GM23248 (cell line): ENCODE measurements around the gene DSTYK. TPM values are rescaled to one million over a fixed set of nuclear protein-coding genes. Genes with fewer than 3 reads are reported as not detected.

Experiments
- DNase-seq: peaks from one replicate; pipeline ENCODE4 v3.0.0-alpha.2; 2015
- H2AFZ ChIP-seq: fragments of 200-600 bp; sonication (generic); 2 replicates; pipeline ENCODE4 v1.6.1; 2016; ENCODE audit warnings: antibody characterized with exemption
- H3F3A ChIP-seq: fragments of 200-600 bp; sonication (generic); 2 replicates; pipeline ENCODE4 v1.6.1; 2016; ENCODE audit warnings: mild to moderate bottlenecking, antibody characterized with exemption, mixed run types; ENCODE audit not compliant: insufficient read depth
- H3K27ac ChIP-seq: fragments of 200-600 bp; sonication (generic); 2 replicates; pipeline ENCODE4 v1.5.1; 2016; ENCODE audit warnings: mild to moderate bottlenecking
- H3K27me3 ChIP-seq: fragments of 200-600 bp; sonication (generic); replicated peaks from 2 replicates; pipeline ENCODE4 v1.6.1; 2016; ENCODE audit warnings: mild to moderate bottlenecking; ENCODE audit not compliant: insufficient read depth
- H3K36me3 ChIP-seq: fragments of 200-600 bp; sonication (generic); 2 replicates; pipeline ENCODE4 v1.6.1; 2016; ENCODE audit warnings: low read depth, mild to moderate bottlenecking
- H3K4me1 ChIP-seq: fragments of 200-600 bp; sonication (generic); 2 replicates; pipeline ENCODE4 v1.6.1; 2016; ENCODE audit warnings: mild to moderate bottlenecking; ENCODE audit not compliant: insufficient read depth
- H3K4me2 ChIP-seq: fragments of 200-600 bp; sonication (generic); one replicate; pipeline ENCODE4 v1.6.1; 2016; ENCODE audit warnings: mild to moderate bottlenecking; ENCODE audit not compliant: unreplicated experiment
- H3K4me3 ChIP-seq: fragments of 200-600 bp; sonication (generic); 2 replicates; pipeline ENCODE4 v1.5.1; 2016; ENCODE audit warnings: mild to moderate bottlenecking
- H3K79me2 ChIP-seq: fragments of 200-600 bp; sonication (generic); 2 replicates; pipeline ENCODE4 v1.6.1; 2016; ENCODE audit warnings: mild to moderate bottlenecking; ENCODE audit not compliant: insufficient read depth
- H3K9ac ChIP-seq: fragments of 200-600 bp; sonication (generic); 2 replicates; pipeline ENCODE4 v1.6.1; 2016; ENCODE audit warnings: mild to moderate bottlenecking
- H3K9me2 ChIP-seq: fragments of 200-600 bp; sonication (generic); 2 replicates; pipeline ENCODE4 v1.6.1; 2016; ENCODE audit warnings: mixed run types, mild to moderate bottlenecking, moderate library complexity; ENCODE audit not compliant: insufficient read depth
- H3K9me3 ChIP-seq: fragments of 200-600 bp; sonication (generic); one replicate; pipeline ENCODE4 v1.6.1; 2017; ENCODE audit warnings: low read depth
- H4K20me1 ChIP-seq: fragments of 200-600 bp; sonication (generic); 2 replicates; pipeline ENCODE4 v1.6.0; 2016; ENCODE audit not compliant: insufficient read depth
- EZH2 ChIP-seq: fragments of 200-600 bp; sonication (generic); IDR thresholded peaks from 2 replicates; pipeline ENCODE4 v1.6.1; 2018; ENCODE audit warnings: antibody characterized with exemption, mild to moderate bottlenecking; ENCODE audit not compliant: insufficient read depth, poor library complexity, severe bottlenecking
- EZH2phosphoT487 ChIP-seq: fragments of 200-600 bp; sonication (generic); IDR thresholded peaks from 2 replicates; pipeline ENCODE4 v1.6.1; 2018; ENCODE audit warnings: antibody characterized with exemption, moderate library complexity, mild to moderate bottlenecking, low read depth; ENCODE audit not compliant: insufficient read depth
- WGBS, 2 experiments: methylation state at CpG; one replicate each; pipeline ENCODE4 v1.1.6; 2015 to 2017; ENCODE audit warnings: low lambda C conversion rate in 2 of 2, low coverage in 1 of 2; ENCODE audit errors: missing lambda C conversion rate in 2 of 2; 5-methylcytosine and 5-hydroxymethylcytosine counted together
- in situ Hi-C: fragments of 300-500 bp; cut with MboI; formaldehyde crosslinking; loops from 2 replicates; pipeline ENCODE4 v1.15.0; 2020
- polyA plus RNA-seq: library from polyadenylated mRNA; unstranded; fragments of >200 nt; fragmentation: Nextera tagmentation; extraction: Ambion mirVana; gene quantifications from 2 replicates; pipeline ENCODE4 v1.2.1, GENCODE V29; 2016
- total RNA-seq: library from RNA; depleted of rRNA; stranded (reverse); fragments of >200 nt; shearing (Covaris generic); gene quantifications from 2 replicates; pipeline ENCODE4 v1.2.3, GENCODE V29; 2014

The DSTYK gene
- total and polyA plus RNA-seq, 2 experiments from 2014 or later = 9.8 to 12.1 TPM

GRCh38 chr1:205229916-205230700, 18.6 kb upstream of the DSTYK start:
- no peak overlapping the region for H3K27ac ChIP-seq
- H3K9me3 ChIP-seq = no peaks in the 10 kb centered on the region
- H3K4me1 ChIP-seq = no peaks in the 10 kb centered on the region
- in situ Hi-C loops = no loop called here
- H3K79me2 ChIP-seq = no peaks in the 10 kb centered on the region
- H3K36me3 ChIP-seq = no peaks in the 10 kb centered on the region
- H3F3A ChIP-seq = peaks cover 9% of the 10 kb centered on the region; the same call in 1 of the 2 replicates
- 63 to 65% methylated on average over 10 of the region's 10 CpGs for WGBS, 2 experiments
- H3K4me2 ChIP-seq = no peak overlapping the region
- H4K20me1 ChIP-seq = no peaks in the 10 kb centered on the region
- no peak overlapping the region for H3K4me3 ChIP-seq
- DNase-seq = peak; percentile 9
- H3K9ac ChIP-seq = no peak overlapping the region
- no peaks in the 10 kb centered on the region for H3K9me2 ChIP-seq
- no peak for TF ChIP-seq EZH2phosphoT487
- no peak for TF ChIP-seq EZH2
- H2AFZ ChIP-seq = no peak overlapping the region
- H3K27me3 ChIP-seq = no peaks in the 10 kb centered on the region

- peak; percentile 53 for DNase-seq
- H3F3A ChIP-seq = peaks cover 9% of the 10 kb centered on the region; the same call in 1 of the 2 replicates
Measured at GRCh38 chr1:205229399-205229871, 17.9 kb upstream of the DSTYK start.

GRCh38 chr1:205228093-205228521, 16.6 kb upstream of the DSTYK start:
- peak overlapping the region; percentile 76 for H3K4me3 ChIP-seq
- H2AFZ ChIP-seq = peak overlapping the region; percentile 83
- DNase-seq = no peak
- H3K9me2 ChIP-seq = no peaks in the 10 kb centered on the region
- peaks cover 9% of the 10 kb centered on the region; the same call in 1 of the 2 replicates for H3F3A ChIP-seq
- 0 to 7% methylated on average over 16 to 21 of the region's 27 CpGs for WGBS, 2 experiments
- no peak overlapping the region for H3K27ac ChIP-seq
- no peaks in the 10 kb centered on the region for H3K27me3 ChIP-seq
- no peaks in the 10 kb centered on the region for H3K4me1 ChIP-seq
- H3K36me3 ChIP-seq = no peaks in the 10 kb centered on the region
- H3K9me3 ChIP-seq = no peaks in the 10 kb centered on the region
- in situ Hi-C loops = no loop called here
- H4K20me1 ChIP-seq = no peaks in the 10 kb centered on the region
- H3K4me2 ChIP-seq = peak overlapping the region; percentile 93
- peak overlapping the region; percentile 43; the same call in 1 of the 2 replicates for H3K9ac ChIP-seq
- H3K79me2 ChIP-seq = no peaks in the 10 kb centered on the region
- TF ChIP-seq EZH2 (no peak), EZH2phosphoT487 (no peak)

More at GRCh38 chr1:205229399-205229871, 17.9 kb upstream of the DSTYK start:
- TF ChIP-seq EZH2 = no peak
- no peak for TF ChIP-seq EZH2phosphoT487
- Histone ChIP-seq H3K36me3 (no peaks in the 10 kb centered on the region), H3K27me3 (no peaks in the 10 kb centered on the region), H3K79me2 (no peaks in the 10 kb centered on the region), H3K9me2 (no peaks in the 10 kb centered on the region), H3K27ac (no peak overlapping the region), H2AFZ (peak overlapping the region; percentile 83), H3K4me1 (no peaks in the 10 kb centered on the region), H3K4me2 (peak overlapping the region; percentile 93), H3K4me3 (peak overlapping the region; percentile 76), H3K9me3 (no peaks in the 10 kb centered on the region), H4K20me1 (no peaks in the 10 kb centered on the region), H3K9ac (0 out of 2 replicates have a peak overlapping the region, but pooled peaks have one; percentile 43)
- WGBS, 2 experiments = 4 to 11% methylated on average over 4 to 15 of the region's 15 CpGs
- in situ Hi-C loops = no loop called here

GRCh38 chr1:205227584-205228013, 16.1 kb upstream of the DSTYK start, which contains the start of gene TMCC2:
Gene TMCC2 (plus strand): TSS chr1:205227946. CDS start chr1:205228565, 619 bp downstream.
- in situ Hi-C loops = no loop called here
- H2AFZ ChIP-seq = peak within 1 kb of the TSS; percentile 86
- H3K4me1 ChIP-seq = no peaks in the 10 kb centered on the region
- H3K27me3 ChIP-seq = no peaks in the 10 kb centered on the region
- TF ChIP-seq EZH2 (no peak), EZH2phosphoT487 (no peak)
- no peaks in the 10 kb centered on the region for H3K9me3 ChIP-seq
- peak within 1 kb of the TSS; percentile 93 for H3K4me2 ChIP-seq
- H3F3A ChIP-seq = peaks cover 9% of the 10 kb centered on the region; the same call in 1 of the 2 replicates
- 1% methylated on average over 28 to 42 of the region's 44 CpGs for WGBS, 2 experiments
- peak within 1 kb of the TSS; percentile 76 for H3K4me3 ChIP-seq
- peak within 1 kb of the TSS; percentile 51 for H3K9ac ChIP-seq
- peak; percentile 92 for DNase-seq
- no peak within 1 kb of the TSS for H3K27ac ChIP-seq
- no peaks in the 10 kb centered on the region for H3K36me3 ChIP-seq
- H3K9me2 ChIP-seq = no peaks in the 10 kb centered on the region
- no peaks in the 10 kb centered on the region for H3K79me2 ChIP-seq
- H4K20me1 ChIP-seq = no peaks in the 10 kb centered on the region
